Activated CD4-positive, alpha-beta T cell treated with anti-CD3 and anti-CD28 coated beads for 36 hours (primary cell): ENCODE measurements around the gene ZIC3. TPM values are rescaled to one million over a fixed set of nuclear protein-coding genes. Genes with fewer than 3 reads are reported as not detected.
"Not testable (repeated sequence)": the region's sequence is repeated elsewhere in the genome, so short reads cannot be mapped to it uniquely, and the experiment has no call there.

Experiments
- ATAC-seq: fragments of 200-7000 bp; cut with Tn5 transposase; one replicate; pipeline ENCODE4 v1.10.0; 2021; ENCODE audit warnings: mild to moderate bottlenecking, moderate library complexity
- CTCF ChIA-PET: fragments of 350-600 bp; sonication (Branson Sonifier 250); formaldehyde crosslinking; loops from one replicate; lab custom pipeline; 2021; ENCODE audit warnings: antibody characterized with exemption; lab: Charles Lee
- POLR2A ChIA-PET: fragments of 350-600 bp; sonication (Branson Sonifier 250); formaldehyde crosslinking; loops from one replicate; lab custom pipeline; 2021; ENCODE audit warnings: antibody characterized with exemption, inconsistent platforms; lab: Charles Lee
- DNase-seq: peaks from one replicate; pipeline ENCODE4 v3.0.0-alpha.2; 2020
- H3K27ac Mint-ChIP-seq: one replicate; pipeline ENCODE4 v1.8.0; 2021; ENCODE audit warnings: mixed read lengths
- H3K27me3 Mint-ChIP-seq: one replicate; pipeline ENCODE4 v1.8.0; 2021; ENCODE audit warnings: mixed read lengths
- H3K36me3 Mint-ChIP-seq: one replicate; pipeline ENCODE4 v1.8.0; 2021; ENCODE audit warnings: low read depth, mixed read lengths
- H3K4me1 Mint-ChIP-seq: one replicate; pipeline ENCODE4 v1.8.0; 2021; ENCODE audit warnings: mixed read lengths
- H3K4me3 Mint-ChIP-seq: one replicate; pipeline ENCODE4 v1.8.0; 2021; ENCODE audit warnings: mild to moderate bottlenecking, moderate library complexity, mixed read lengths
- H3K9me3 Mint-ChIP-seq: one replicate; pipeline ENCODE4 v1.8.0; 2021; ENCODE audit warnings: low read depth, mixed read lengths
- intact Hi-C, 2 experiments: fragments of 100-400 bp; cut with DNase I in 1 of 2; cut with micrococcal nuclease in 1 of 2; formaldehyde crosslinking; loops; one replicate each; pipeline versions ENCODE4 v1.14.2 to v1.15.1; 2022 to 2024; cut with DNase I, micrococcal nuclease
- total RNA-seq, 2 experiments: library from RNA; stranded (reverse); gene quantifications; one replicate each; pipeline ENCODE4 v1.2.3, GENCODE V29; 2021

Gene ZIC3
- not detected for total RNA-seq

DNA sequence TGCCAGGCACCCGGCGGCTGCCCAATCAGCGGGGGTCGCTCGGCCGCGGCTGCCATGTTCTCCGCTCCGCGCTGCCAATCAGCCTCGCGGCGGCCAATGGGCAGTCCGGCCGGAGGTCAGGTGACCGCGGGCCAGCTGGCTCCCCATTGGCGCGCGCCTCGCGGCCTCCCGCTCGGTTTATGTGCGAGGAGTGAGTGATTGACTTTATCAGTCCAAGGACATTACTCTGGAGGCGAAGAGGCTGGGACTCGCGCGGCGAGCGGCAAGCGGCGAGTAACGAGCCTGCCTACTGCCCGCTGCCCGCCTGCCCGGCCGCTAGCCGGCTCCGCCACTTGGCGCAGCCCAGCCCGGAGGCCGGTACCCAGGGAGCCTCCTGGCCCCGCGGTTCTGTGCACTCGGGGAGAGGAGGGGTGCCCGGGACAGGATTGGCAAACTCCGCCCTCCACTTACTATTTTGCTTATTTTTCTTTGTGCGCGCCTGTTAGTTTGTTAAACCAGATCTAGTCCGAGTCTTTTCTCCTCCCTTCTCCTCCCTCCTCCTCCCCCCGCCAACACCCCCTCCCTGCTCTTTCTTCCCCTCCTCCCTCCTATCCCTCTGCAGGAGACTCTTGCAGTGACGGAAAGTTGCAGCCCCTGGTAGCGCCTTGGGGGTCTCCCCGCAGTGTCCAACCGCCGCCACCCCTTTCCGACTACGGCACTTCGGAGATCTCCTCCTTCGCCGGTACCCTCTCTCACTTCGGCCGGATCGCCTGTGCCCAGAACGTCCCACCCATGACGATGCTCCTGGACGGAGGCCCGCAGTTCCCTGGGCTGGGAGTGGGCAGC lies at the start of gene ZIC3:
ZIC3 (plus strand) TSS at position 207 of the 825 bp plus-strand sequence; CDS start at position 772, 565 bp downstream.
- Mint-ChIP-seq H3K36me3 (no peaks in the 10 kb centered on the region), H3K27ac (no peak within 1 kb of the TSS), H3K4me3 (peak within 1 kb of the TSS; percentile 55), H3K4me1 (peaks cover 17% of the 10 kb centered on the region), H3K9me3 (no peaks in the 10 kb centered on the region), H3K27me3 (peaks cover 45% of the 10 kb centered on the region)
- peak; percentile 71 for ATAC-seq
- intact Hi-C loops, result loop anchor here (1.0 to 5.0 kb wide), 4 partner anchors 16 to 139 kb away; no protein-coding TSS in a partner anchor
- peak; percentile 58 for DNase-seq
- ChIA-PET CTCF (interaction anchor here (0.7 kb wide), 1 partner anchor 72 kb away, joined by 3 read pairs; no protein-coding TSS in a partner anchor), POLR2A (no interaction called here)

DNA sequence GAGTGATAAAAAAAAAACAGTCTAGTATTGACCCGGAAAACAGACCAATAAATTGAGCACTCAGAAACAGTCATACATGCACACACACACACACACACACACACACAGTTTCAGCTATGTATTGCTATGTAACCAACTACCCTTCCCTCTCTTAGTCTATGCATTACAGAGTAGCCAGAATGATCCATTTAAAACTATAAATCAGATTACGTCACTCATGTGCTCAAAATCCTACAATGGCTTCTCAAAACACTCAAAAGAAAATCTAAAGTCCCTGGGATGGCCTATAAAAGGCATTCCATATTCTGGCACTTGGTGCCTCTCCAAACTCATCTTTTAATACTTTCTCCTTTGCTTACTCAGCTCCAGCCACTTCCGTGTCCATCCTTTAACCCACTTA lies 46.5 kb upstream of the ZIC3 start:
- H3K9me3 Mint-ChIP-seq, result no peaks in the 10 kb centered on the region
- no peaks in the 10 kb centered on the region for H3K4me1 Mint-ChIP-seq
- H3K4me3 Mint-ChIP-seq, result no peak overlapping the region
- intact Hi-C loops, result no loop called here
- CTCF ChIA-PET, result no interaction called here
- POLR2A ChIA-PET, result no interaction called here
- H3K27ac Mint-ChIP-seq, result no peak overlapping the region
- peaks cover 3% of the 10 kb centered on the region for H3K27me3 Mint-ChIP-seq
- no peaks in the 10 kb centered on the region for H3K36me3 Mint-ChIP-seq
- ATAC-seq (no peak), DNase-seq (no peak)

DNA sequence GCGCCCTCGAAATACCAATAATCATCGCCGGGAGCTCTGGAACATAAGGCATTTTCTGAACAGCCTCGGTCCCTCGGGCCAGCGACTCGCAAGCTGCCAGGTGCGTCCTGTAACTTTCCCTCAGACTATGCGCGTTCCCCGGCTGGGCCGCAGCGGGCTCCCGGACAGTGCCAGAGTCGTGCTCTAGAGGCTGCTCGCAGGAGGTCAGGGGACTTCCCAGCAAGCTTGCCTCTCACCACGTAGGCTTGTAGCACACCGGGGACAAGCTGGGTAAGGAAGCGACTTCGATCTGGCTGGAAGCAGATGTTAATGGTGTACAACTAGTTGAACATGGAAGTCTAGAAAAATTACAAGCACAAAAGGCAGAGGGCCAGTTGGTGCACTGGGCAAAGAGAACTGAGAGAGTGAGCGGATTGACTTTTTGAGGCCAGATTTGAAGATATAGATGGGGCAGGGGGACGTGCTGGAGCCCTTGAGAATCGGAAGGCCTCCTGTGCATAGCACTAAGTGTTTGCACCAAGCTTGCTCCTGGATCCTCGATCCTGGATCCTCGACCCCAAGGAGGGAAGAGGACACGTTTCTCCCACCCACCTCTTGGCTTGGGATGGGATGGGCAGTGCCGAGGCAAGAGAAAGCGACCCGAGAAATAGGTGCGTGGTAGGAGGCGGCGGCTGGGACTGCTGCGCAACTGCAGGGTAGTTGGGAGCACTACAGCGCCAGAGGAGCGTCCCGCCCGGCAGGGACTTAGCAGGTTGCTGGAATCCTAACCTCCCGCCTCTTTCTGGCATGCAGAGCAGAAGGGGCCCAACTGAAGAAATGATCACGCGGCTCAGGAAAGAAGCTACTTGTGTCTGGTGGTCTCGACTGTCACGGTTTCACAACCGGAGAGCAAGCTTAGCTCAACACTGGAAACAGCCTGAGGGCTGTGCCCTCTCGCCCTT lies 19.9 kb upstream of the ZIC3 start:
- peaks cover 50% of the 10 kb centered on the region for H3K27me3 Mint-ChIP-seq
- intact Hi-C loops, result no loop called here
- no peak for ATAC-seq
- no peaks in the 10 kb centered on the region for H3K9me3 Mint-ChIP-seq
- H3K27ac Mint-ChIP-seq, result no peak overlapping the region
- ChIA-PET POLR2A (no interaction called here), CTCF (no interaction called here)
- no peak overlapping the region for H3K4me3 Mint-ChIP-seq
- no peak for DNase-seq
- peaks cover 5% of the 10 kb centered on the region for H3K4me1 Mint-ChIP-seq
- H3K36me3 Mint-ChIP-seq, result no peaks in the 10 kb centered on the region

DNA sequence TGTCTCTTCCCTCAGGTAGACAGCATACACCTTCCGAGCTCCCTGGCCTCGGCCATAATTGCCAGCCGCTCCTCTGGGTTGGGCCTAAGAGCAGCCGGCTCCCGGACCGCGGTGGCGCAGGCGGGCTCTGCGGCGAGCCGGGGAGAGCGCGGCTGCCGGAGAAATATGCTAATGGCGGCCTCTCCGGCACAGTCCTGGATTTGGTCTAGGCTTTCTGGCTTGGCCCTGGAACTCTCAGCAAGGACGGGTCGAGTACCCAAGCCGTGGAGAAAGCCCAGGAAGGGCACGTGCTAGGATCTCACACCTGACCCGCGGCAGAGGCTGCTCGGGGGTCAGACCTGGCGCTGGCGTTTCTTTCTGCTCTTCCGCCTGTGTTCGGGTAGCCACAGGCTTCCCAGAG lies 18.6 kb upstream of the ZIC3 start:
- H3K27ac Mint-ChIP-seq, result no peak overlapping the region
- intact Hi-C loops, result loop anchor here in 1 of 2 experiments (1.0 kb wide), 1 partner anchor 122 kb away; no protein-coding TSS in a partner anchor
- no peaks in the 10 kb centered on the region for H3K36me3 Mint-ChIP-seq
- no peak for DNase-seq
- peaks cover 57% of the 10 kb centered on the region for H3K27me3 Mint-ChIP-seq
- CTCF ChIA-PET, result no interaction called here
- peaks cover 8% of the 10 kb centered on the region for H3K4me1 Mint-ChIP-seq
- ATAC-seq, result no peak
- no peak overlapping the region for H3K4me3 Mint-ChIP-seq
- POLR2A ChIA-PET, result no interaction called here
- no peaks in the 10 kb centered on the region for H3K9me3 Mint-ChIP-seq

DNA sequence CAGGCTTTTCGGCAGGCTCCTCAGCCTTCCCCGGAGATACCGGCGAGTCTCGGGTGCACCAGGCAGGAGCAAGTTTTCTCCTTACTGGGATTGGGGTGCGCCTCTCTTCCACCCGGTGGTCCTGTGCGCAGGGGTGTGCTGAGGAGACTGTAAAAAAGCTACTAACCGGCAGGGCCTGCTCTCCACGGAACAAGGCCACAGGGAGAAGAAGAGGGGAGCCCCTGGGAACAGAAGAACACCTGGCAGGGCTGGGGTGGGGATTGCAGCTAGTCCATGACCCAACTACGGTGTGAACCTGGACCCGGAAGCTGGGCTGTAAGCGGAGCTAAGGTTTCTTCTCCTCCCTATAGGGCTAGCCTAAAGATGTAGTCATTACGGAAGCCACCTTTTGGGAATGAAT lies 17.7 kb upstream of the ZIC3 start:
- Mint-ChIP-seq H3K36me3 (no peaks in the 10 kb centered on the region), H3K27ac (no peak overlapping the region)
- POLR2A ChIA-PET, result no interaction called here

DNA sequence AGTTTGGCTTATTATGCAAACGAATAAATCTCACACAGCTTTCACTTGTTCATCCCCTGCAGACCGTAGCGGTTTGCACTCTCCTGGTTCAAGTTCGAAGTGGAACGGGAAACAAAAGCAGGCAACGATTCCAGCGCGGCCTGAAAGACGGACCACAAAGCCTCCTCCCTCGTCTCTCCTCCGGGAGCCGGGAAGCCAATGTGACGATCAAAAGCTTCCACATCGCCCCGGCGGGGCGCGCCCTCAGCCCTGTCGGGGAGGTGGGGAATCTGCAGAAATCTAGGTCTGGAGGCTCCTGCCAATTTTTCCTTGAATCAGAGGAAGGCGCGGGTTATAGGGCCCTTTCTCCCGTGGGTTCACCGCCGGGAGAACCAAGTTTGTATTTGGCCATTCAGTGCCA lies 16.9 kb upstream of the ZIC3 start:
- ATAC-seq, result no peak
- Mint-ChIP-seq H3K27ac (no peak overlapping the region), H3K27me3 (peaks cover 51% of the 10 kb centered on the region), H3K36me3 (no peaks in the 10 kb centered on the region), H3K9me3 (no peaks in the 10 kb centered on the region), H3K4me3 (no peak overlapping the region), H3K4me1 (peaks cover 8% of the 10 kb centered on the region)
- intact Hi-C loops, result loop anchor here in 1 of 2 experiments (2.0 kb wide), 2 partner anchors 16 to 124 kb away; no protein-coding TSS in a partner anchor
- ChIA-PET CTCF (no interaction called here), POLR2A (no interaction called here)
- DNase-seq, result no peak

More for the DNA sequence above, 17.7 kb upstream of the ZIC3 start:
- CTCF ChIA-PET, result no interaction called here
- intact Hi-C loops, result loop anchor here in 1 of 2 experiments (2.0 kb wide), 2 partner anchors 17 to 123 kb away; no protein-coding TSS in a partner anchor
- Mint-ChIP-seq H3K4me1 (peaks cover 8% of the 10 kb centered on the region), H3K27me3 (peaks cover 57% of the 10 kb centered on the region), H3K9me3 (no peaks in the 10 kb centered on the region), H3K4me3 (no peak overlapping the region)
- DNase-seq (no peak), ATAC-seq (no peak)

DNA sequence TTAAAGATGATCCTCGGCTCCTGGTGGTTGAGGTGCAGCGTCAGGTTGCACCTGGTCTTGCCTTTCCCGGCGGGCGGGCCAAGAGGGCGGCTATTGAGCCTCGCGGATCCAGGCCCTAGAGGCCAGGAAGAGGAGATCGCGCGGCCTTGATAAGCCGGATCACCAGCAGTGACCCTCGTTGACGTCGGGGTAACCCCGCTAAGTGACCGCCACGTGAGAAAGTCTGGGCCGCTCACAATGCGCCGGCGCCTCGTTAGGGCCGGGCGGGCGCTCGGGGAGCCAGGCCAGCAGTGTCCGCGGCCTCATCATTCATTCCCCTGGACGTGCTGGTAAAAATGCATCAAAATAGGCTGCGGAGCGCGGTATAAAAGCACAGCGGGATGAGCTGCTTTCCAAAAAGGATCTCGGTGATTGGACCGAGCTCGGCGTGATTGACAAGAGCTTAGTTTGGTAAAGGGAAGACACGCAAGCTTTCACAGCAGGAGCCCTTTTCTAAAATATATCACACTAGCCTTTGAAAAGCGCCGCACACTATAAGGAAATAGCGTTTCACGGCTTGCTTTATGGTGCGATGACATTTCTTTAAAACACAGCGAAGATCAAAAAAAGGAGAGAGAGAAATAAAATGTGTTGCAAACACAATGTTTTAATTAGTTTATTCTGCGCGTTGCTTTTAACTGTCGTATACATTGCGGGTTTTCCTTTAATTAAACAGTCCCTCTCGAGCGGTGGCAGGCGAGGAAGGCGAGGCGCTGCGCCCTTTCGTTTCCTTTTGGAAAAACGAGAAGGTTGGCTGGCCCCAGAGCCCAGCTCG lies 15.9 kb upstream of the ZIC3 start:
- H3K4me3 Mint-ChIP-seq, result peak overlapping the region; percentile 15
- H3K27me3 Mint-ChIP-seq, result peaks cover 47% of the 10 kb centered on the region
- H3K4me1 Mint-ChIP-seq, result peaks cover 8% of the 10 kb centered on the region
- POLR2A ChIA-PET, result no interaction called here
- no peak for DNase-seq
- intact Hi-C loops, result loop anchor here (1.0 to 2.0 kb wide), 4 partner anchors 15 to 125 kb away; no protein-coding TSS in a partner anchor
- CTCF ChIA-PET, result no interaction called here
- no peak overlapping the region for H3K27ac Mint-ChIP-seq
- no peak for ATAC-seq
- no peaks in the 10 kb centered on the region for H3K36me3 Mint-ChIP-seq
- H3K9me3 Mint-ChIP-seq, result no peaks in the 10 kb centered on the region

DNA sequence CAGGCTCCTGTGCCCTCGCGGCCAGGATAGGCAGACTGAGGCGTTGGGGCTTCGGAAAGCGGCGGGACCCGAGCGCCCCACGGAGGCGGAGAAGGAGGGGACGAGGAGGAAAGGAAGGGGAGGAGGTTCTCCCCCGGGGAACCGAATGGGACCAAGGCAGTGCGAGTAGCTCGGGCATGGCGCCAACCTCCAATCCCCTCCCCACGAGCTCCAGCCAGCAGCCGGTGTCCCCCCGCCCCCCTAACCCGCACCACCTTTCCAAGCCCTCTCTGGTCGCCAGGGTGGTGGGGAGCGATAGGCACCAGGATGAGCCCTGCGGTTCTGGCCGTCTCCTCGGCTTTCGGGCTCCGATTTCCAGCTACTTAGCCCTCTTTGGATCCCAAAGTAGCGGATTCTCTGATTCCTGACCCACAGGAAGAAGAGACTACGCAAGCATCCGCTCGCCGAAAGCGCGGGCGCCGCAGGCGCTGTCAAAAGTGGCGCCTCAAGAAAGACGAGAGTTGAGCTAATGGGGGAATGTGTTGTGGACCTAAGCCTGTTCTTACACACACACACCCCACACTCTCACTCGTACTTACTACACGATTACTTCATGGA lies 15.2 kb upstream of the ZIC3 start:
- peaks cover 8% of the 10 kb centered on the region for H3K4me1 Mint-ChIP-seq
- peaks cover 40% of the 10 kb centered on the region for H3K27me3 Mint-ChIP-seq
- H3K27ac Mint-ChIP-seq, result no peak overlapping the region
- H3K4me3 Mint-ChIP-seq, result peak overlapping the region; percentile 15
- ATAC-seq, result no peak
- intact Hi-C loops, result loop anchor here (1.0 to 2.0 kb wide), 2 partner anchors 15 to 20 kb away; no protein-coding TSS in a partner anchor
- no peaks in the 10 kb centered on the region for H3K36me3 Mint-ChIP-seq
- H3K9me3 Mint-ChIP-seq, result no peaks in the 10 kb centered on the region
- ChIA-PET CTCF (no interaction called here), POLR2A (no interaction called here)
- no peak for DNase-seq

DNA sequence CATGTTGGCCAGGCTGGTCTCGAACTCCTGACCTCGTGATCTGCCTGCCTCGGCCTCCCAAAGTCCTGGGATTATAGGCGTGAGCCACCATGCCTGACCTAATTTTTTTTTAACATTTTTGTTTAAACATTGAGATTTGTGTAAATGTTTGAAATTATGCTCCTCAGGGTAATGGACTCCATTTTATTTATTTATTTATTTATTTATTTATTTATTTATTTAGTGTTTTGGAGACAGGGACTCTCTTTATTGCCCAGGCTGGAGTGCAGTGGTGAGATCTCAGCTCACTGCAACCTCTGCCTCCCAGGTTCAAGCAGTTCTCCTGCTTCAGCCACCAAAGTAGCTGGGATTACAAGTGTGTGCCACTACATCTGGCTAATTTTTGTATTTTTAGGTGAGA lies 13.8 kb upstream of the ZIC3 start:
- not testable (repeated sequence) for ATAC-seq

DNA sequence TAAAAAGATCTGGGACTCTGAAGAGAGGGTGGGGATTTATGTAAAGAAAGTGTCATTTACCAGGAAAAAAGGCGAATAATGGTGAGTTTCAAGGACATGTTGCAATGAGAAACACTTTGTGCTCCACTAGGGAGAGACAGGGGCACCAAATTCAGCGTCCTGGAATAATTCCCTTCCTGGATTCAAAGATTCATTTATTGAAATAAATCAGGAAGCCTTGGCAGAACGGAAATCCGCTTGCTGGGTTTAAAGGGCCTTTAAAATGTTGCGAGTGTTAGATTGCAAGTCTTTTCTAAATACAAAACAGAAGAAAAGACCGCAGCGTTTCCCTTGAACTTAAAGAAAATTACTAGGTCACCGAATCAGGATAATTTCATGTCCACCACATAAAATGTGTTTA lies 3.8 kb upstream of the ZIC3 start:
- Mint-ChIP-seq H3K4me3 (no peak overlapping the region), H3K9me3 (no peaks in the 10 kb centered on the region), H3K36me3 (no peaks in the 10 kb centered on the region), H3K4me1 (peaks cover 10% of the 10 kb centered on the region), H3K27me3 (peaks cover 31% of the 10 kb centered on the region), H3K27ac (no peak overlapping the region)
- DNase-seq (no peak), ATAC-seq (no peak)
- POLR2A ChIA-PET, result no interaction called here
- intact Hi-C loops, result no loop called here
- CTCF ChIA-PET, result no interaction called here

More for the DNA sequence above, 13.8 kb upstream of the ZIC3 start:
- H3K27ac Mint-ChIP-seq, H3K4me3 Mint-ChIP-seq, H3K9me3 Mint-ChIP-seq, H3K4me1 Mint-ChIP-seq, CTCF ChIA-PET, POLR2A ChIA-PET, DNase-seq, H3K36me3 Mint-ChIP-seq, intact Hi-C loops: not testable (repeated sequence)
- H3K27me3 Mint-ChIP-seq, result peaks cover 29% of the 10 kb centered on the region
